Measurements from ENCODE around the gene NAP1L1.

GRCh38 chr12:76042147-76042546 is 42.3 kb downstream of the NAP1L1 start:
- TF ChIP-seq GATA2 (IDR thresholded peaks at IDR 0.05; ENCODE audit: low read depth, low read length) (no peak), GATA3 (IDR thresholded peaks at IDR 0.05; ENCODE audit: low read depth, low read length) (no peak)
